Epithelial cell of proximal tubule (primary cell): Measurements from ENCODE around the gene KANSL3. TPM values are rescaled to one million over a fixed set of nuclear protein-coding genes. Genes with fewer than 3 reads are reported as not detected.

Source experiments
- DNase-seq: peaks from one replicate; pipeline ENCODE4 v3.0.0-alpha.2; 2011; ENCODE audit warnings: low read depth
- H3K4me3 ChIP-seq: 2 replicates; pipeline ENCODE4 v1.5.1; 2011; ENCODE audit warnings: low read depth, mild to moderate bottlenecking, low read length
- CTCF ChIP-seq: conservative IDR thresholded peaks from 2 replicates; pipeline ENCODE4 v1.5.1; 2012; ENCODE audit warnings: low read depth, mild to moderate bottlenecking, low read length
- total RNA-seq: library from RNA; depleted of rRNA; stranded (reverse); fragments of >200 nt; gene quantifications from 2 replicates; pipeline ENCODE4 v1.2.3, GENCODE V29; 2015

Gene KANSL3
- total RNA-seq, 1 donor from 2014 or later, result 24.0 TPM

GRCh38 chr2:96636551-96637171 lies 1.5 kb downstream of the KANSL3 start:
- no peak for DNase-seq
- peak overlapping the region; percentile 84 for H3K4me3 ChIP-seq
- TF ChIP-seq CTCF, result no peak

GRCh38 chr2:96633641-96634040 lies 4.5 kb downstream of the KANSL3 start:
- DNase-seq, result no peak
- no peak for TF ChIP-seq CTCF
- no peak overlapping the region for H3K4me3 ChIP-seq

GRCh38 chr2:96631804-96632435 lies 6.2 kb downstream of the KANSL3 start:
- no peak for TF ChIP-seq CTCF
- no peak for DNase-seq
- H3K4me3 ChIP-seq, result no peak overlapping the region

- DNase-seq, result no peak
- no peak for TF ChIP-seq CTCF
- no peak overlapping the region for H3K4me3 ChIP-seq
Measured at GRCh38 chr2:96626553-96626942, 11.6 kb downstream of the KANSL3 start.

- TF ChIP-seq CTCF, result no peak
- H3K4me3 ChIP-seq, result no peak overlapping the region
- no peak for DNase-seq
Measured at GRCh38 chr2:96625571-96626552, 12.2 kb downstream of the KANSL3 start.

GRCh38 chr2:96623116-96623515 lies 15.0 kb downstream of the KANSL3 start:
- no peak overlapping the region for H3K4me3 ChIP-seq
- TF ChIP-seq CTCF, result no peak
- no peak for DNase-seq
